Stimulated activated naive CD8-positive, alpha-beta T cell treated with anti-CD3 and anti-CD28 coated beads, Interleukin-15, Interleukin-2, amounts not matched to agents 100 U/mL and 50 U/mL, for 24 hours (primary cell): ENCODE data around the gene PTGDR.
A peak's percentile ranks its signal among the peaks of the same experiment; 100 is the strongest.

Experiments used
- ATAC-seq: fragments of 150-1000 bp; cut with Tn5 transposase; one replicate; pipeline ENCODE4 v1.10.0; 2021
- DNase-seq: peaks from one replicate; pipeline ENCODE4 v3.0.0; 2021

The PTGDR gene

DNA sequence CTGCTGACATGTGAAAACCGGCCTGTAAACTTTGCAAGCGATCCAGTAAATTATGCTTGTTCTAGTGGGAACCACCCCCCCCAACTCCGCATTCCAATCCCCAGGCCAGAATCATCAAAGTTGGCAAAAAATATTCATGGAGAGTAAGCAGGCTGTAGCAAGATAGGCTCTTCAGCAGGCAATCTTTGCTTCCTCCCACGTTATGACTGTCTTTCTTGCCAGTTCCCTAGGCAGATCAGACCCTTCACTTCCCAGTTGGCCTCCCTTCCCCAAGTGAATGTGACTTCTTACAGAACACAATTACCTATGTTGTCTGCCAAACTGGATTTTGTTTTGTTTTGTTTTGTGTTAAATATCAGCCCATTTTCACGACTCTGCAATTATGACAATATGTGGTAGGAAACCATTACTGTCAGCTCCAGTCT is 45.4 kb downstream of the PTGDR start:
- DNase-seq: no peak
- ATAC-seq: no peak

DNA sequence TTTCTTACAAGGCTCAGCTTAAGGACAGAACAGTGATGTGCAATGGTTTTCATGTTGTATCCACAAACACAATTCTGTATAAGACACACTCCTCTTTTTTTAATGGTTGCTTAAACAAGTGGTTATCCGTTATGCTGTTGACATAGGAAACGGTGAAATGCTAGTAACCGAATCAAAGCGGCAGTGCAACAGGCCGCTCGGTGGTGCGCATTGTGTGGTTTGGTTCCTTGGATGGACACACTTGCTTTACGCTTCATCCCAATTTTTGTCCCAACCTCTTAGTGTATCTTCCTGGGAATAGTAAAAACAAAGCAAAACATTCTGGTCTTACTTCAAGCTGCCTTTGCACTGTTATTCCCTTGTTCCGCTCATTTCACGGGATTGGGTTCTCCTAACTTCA is 46.0 kb downstream of the PTGDR start:
- ATAC-seq: no peak
- DNase-seq: no peak

- peak; percentile 77 for ATAC-seq
Measured at GRCh38 chr14:52313903-52314594, 46.6 kb downstream of the PTGDR start, which contains the start of gene PTGER2. Gene PTGER2, plus strand, starts transcription at chr14:52314312. Its CDS starts 237 bp downstream, at chr14:52314549.

GRCh38 chr14:52314595-52315354 is 47.3 kb downstream of the PTGDR start:
- peak; percentile 54 for DNase-seq

More at GRCh38 chr14:52313903-52314594, 46.6 kb downstream of the PTGDR start, which contains the start of gene PTGER2:
- DNase-seq: peak; percentile 88

DNA sequence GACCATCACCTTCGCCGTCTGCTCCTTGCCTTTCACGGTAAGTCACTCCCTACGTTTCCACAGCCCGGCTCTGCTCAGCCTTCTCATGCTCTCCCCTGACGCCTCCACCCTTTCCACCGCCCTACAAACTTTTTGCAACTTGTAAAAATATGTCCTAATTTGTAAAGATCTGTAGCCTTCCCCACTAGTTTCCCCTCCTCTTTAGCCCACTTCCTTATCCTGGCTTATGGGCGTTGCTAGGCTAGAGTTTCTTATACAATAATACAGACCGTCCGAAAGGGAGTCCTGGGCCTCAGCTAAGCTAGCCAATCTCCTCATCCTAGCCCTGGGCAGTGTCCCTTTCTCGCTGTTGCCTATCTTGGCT is 47.8 kb downstream of the PTGDR start:
- DNase-seq: no peak
- ATAC-seq: peak; percentile 4

More at GRCh38 chr14:52314595-52315354, 47.3 kb downstream of the PTGDR start:
- peak; percentile 33 for ATAC-seq

- DNase-seq (no peak), ATAC-seq (no peak)
Measured at GRCh38 chr14:52318062-52318461, 50.6 kb downstream of the PTGDR start.

DNA sequence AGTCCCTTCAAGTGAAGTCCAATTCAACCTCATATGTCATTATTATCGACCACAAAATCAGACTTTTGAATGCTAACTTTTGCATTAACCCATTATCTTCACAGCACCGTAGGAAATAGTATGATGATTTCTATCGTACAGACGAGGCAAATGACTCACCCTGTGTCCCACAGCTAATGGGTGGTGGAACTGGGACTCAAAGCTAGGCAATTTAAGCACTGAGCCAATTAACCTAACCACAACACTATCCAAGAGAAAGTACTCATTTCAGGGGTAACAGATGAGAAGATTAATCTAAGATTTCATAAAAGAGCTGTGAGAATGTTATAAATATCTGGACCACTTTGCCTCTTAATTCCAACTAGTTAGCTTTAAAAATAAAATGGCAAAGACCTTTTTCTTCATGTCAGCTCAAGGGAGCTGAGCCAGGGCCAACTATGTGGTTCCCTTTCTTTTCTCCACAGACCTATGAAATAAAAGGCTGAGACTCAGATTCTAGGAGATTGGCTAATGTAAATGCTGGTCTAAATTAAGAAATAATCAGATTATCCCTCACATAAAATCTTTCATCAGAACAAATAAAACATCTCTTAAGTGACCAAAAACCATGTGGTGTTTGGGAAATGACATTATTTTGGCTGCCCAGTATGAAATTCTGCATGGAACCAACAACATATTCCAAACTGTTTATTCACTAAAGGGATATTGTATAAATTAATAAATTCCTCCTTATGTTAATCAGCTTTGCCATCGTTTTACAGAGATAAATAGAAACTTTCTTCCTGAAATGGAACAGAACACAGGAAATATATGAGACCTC is 51.5 kb downstream of the PTGDR start:
- DNase-seq (no peak), ATAC-seq (peak; percentile 21)

GRCh38 chr14:52319919-52320318 is 52.4 kb downstream of the PTGDR start:
- no peak for DNase-seq
- no peak for ATAC-seq

DNA sequence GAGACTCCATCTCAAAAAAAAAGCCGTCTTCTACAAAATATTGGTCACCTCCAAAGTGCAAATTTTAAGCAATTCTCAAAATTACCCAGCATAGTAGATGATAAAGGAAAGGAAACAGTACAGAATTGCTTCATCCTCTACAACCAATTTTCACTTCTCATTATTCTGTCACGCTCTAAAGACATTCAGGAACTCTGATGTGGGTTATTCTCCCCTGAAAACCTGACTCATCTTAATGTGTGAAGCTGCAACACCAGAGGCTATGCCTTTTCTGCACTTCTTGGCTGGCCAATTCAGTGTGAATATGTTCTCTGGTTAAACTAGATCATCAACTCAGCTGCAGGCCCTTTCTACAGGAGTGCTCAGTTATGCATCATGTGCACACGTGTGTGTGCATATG is 57.6 kb downstream of the PTGDR start:
- ATAC-seq (peak; percentile 89), DNase-seq (peak; percentile 29)

GRCh38 chr14:52325630-52326029 is 58.1 kb downstream of the PTGDR start:
- no peak for DNase-seq
- no peak for ATAC-seq
